ENCODE data around the gene HDAC9. TPM values are rescaled to one million over a fixed set of nuclear protein-coding genes. Genes with fewer than 3 reads are reported as not detected.
"Not testable (repeated sequence)": the region's sequence is repeated elsewhere in the genome, so short reads cannot be mapped to it uniquely, and the experiment has no call there.

Gene HDAC9
- total and polyA plus RNA-seq, 2 experiments from 2014 or later = 3.7 to 9.4 TPM

GRCh38 chr7:18962031-18962430 lies 466.5 kb downstream of the HDAC9 start:
- H3K9me3 ChIP-seq (ENCODE audit: low read depth) = no peaks in the 10 kb centered on the region
- H3K27me3 ChIP-seq = no peaks in the 10 kb centered on the region
- H3K4me2 ChIP-seq = no peak overlapping the region
- 42% methylated on average over 4 of the region's 4 CpGs for WGBS (ENCODE audit: low lambda C conversion rate, missing lambda C conversion rate)
- H3K9me2 ChIP-seq (replicated peaks; ENCODE audit: insufficient read depth) = no peaks in the 10 kb centered on the region
- no peak for DNase-seq (ENCODE audit: low spot score)
- H4K20me1 ChIP-seq (ENCODE audit: insufficient read depth, poor library complexity, severe bottlenecking) = no peaks in the 10 kb centered on the region
- no peak for TF ChIP-seq EZH2 (IDR thresholded peaks at IDR 0.05; ENCODE audit: borderline replicate concordance)
- TF ChIP-seq CTCF (IDR thresholded peaks at IDR 0.05; ENCODE audit: poor library complexity) = no peak
- TF ChIP-seq EZH2phosphoT487 (IDR thresholded peaks at IDR 0.05; ENCODE audit: low read depth, severe bottlenecking, unreplicated experiment) = no peak
- no peaks in the 10 kb centered on the region for H3K4me1 ChIP-seq (ENCODE audit: insufficient read depth)
- no peak overlapping the region for H3K27ac ChIP-seq
- H3K79me2 ChIP-seq = no peaks in the 10 kb centered on the region
- no peak overlapping the region for H3K4me3 ChIP-seq
- H2AFZ ChIP-seq = no peak overlapping the region
- no peaks in the 10 kb centered on the region for H3K36me3 ChIP-seq (replicated peaks; ENCODE audit: insufficient read depth, low read depth)

DNA sequence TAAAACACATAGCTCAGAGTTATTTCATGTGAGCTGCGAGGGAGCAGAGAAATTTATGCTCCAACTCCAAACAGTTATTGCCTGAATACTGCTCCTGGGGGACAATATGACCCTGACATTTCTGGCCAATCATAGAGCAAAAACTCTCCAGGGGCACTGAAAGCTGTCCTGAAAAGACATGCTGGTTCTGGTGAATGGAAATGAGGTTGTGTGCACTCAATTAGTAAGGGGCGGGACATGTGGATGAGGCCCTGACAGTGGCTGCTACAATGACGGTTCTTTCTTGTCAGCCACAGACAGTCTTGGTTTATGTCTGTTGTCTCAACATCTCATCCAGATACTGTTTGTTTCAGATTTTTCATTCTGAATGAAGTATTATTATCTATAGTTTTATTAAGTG lies 470.1 kb downstream of the HDAC9 start:
- TF ChIP-seq EZH2 (IDR thresholded peaks at IDR 0.05; ENCODE audit: borderline replicate concordance) (no peak), CTCF (IDR thresholded peaks at IDR 0.05; ENCODE audit: poor library complexity) (no peak), EZH2phosphoT487 (IDR thresholded peaks at IDR 0.05; ENCODE audit: low read depth, severe bottlenecking, unreplicated experiment) (no peak)
- no peak overlapping the region for H3K27ac ChIP-seq
- no peaks in the 10 kb centered on the region for H3K9me2 ChIP-seq (replicated peaks; ENCODE audit: insufficient read depth)
- H3K4me1 ChIP-seq (ENCODE audit: insufficient read depth) = no peaks in the 10 kb centered on the region
- H4K20me1 ChIP-seq (ENCODE audit: insufficient read depth, poor library complexity, severe bottlenecking) = no peaks in the 10 kb centered on the region
- no peaks in the 10 kb centered on the region for H3K27me3 ChIP-seq
- H2AFZ ChIP-seq = no peak overlapping the region
- no peaks in the 10 kb centered on the region for H3K9me3 ChIP-seq (ENCODE audit: low read depth)
- DNase-seq (ENCODE audit: low spot score) = no peak
- H3K36me3 ChIP-seq (replicated peaks; ENCODE audit: insufficient read depth, low read depth) = no peaks in the 10 kb centered on the region
- H3K4me2 ChIP-seq = no peak overlapping the region
- WGBS (ENCODE audit: low lambda C conversion rate, missing lambda C conversion rate) = 79% methylated on average over 3 of the region's 3 CpGs
- no peaks in the 10 kb centered on the region for H3K79me2 ChIP-seq
- no peak overlapping the region for H3K4me3 ChIP-seq

- DNase-seq (ENCODE audit: low spot score); H4K20me1 ChIP-seq (ENCODE audit: insufficient read depth, poor library complexity, severe bottlenecking); H3K36me3 ChIP-seq (replicated peaks; ENCODE audit: insufficient read depth, low read depth); H3K27ac ChIP-seq; H3K4me3 ChIP-seq; H3K79me2 ChIP-seq; H3K27me3 ChIP-seq; H3K4me2 ChIP-seq; H3K9me3 ChIP-seq (ENCODE audit: low read depth); H3K4me1 ChIP-seq (ENCODE audit: insufficient read depth); H3K9me2 ChIP-seq (replicated peaks; ENCODE audit: insufficient read depth); H2AFZ ChIP-seq: not testable (repeated sequence)
- 95% methylated on average over 16 of the region's 16 CpGs for WGBS (ENCODE audit: low lambda C conversion rate, missing lambda C conversion rate)
These were observed 472.2 kb downstream of the HDAC9 start for GRCh38 chr7:18967755-18968154.

GRCh38 chr7:18971839-18972238 lies 476.3 kb downstream of the HDAC9 start:
- no peaks in the 10 kb centered on the region for H3K79me2 ChIP-seq
- no peak overlapping the region for H3K27ac ChIP-seq
- H3K9me2 ChIP-seq (replicated peaks; ENCODE audit: insufficient read depth) = no peaks in the 10 kb centered on the region
- TF ChIP-seq CTCF (IDR thresholded peaks at IDR 0.05; ENCODE audit: poor library complexity) (no peak), EZH2phosphoT487 (IDR thresholded peaks at IDR 0.05; ENCODE audit: low read depth, severe bottlenecking, unreplicated experiment) (no peak), EZH2 (IDR thresholded peaks at IDR 0.05; ENCODE audit: borderline replicate concordance) (no peak)
- H3K9me3 ChIP-seq (ENCODE audit: low read depth) = no peaks in the 10 kb centered on the region
- H3K4me2 ChIP-seq = no peak overlapping the region
- no peak overlapping the region for H3K4me3 ChIP-seq
- no peaks in the 10 kb centered on the region for H3K27me3 ChIP-seq
- no peak for DNase-seq (ENCODE audit: low spot score)
- 91% methylated on average over 1 of the region's 1 CpG for WGBS (ENCODE audit: low lambda C conversion rate, missing lambda C conversion rate)
- H3K36me3 ChIP-seq (replicated peaks; ENCODE audit: insufficient read depth, low read depth) = no peaks in the 10 kb centered on the region
- H4K20me1 ChIP-seq (ENCODE audit: insufficient read depth, poor library complexity, severe bottlenecking) = no peaks in the 10 kb centered on the region
- no peak overlapping the region for H2AFZ ChIP-seq
- H3K4me1 ChIP-seq (ENCODE audit: insufficient read depth) = no peaks in the 10 kb centered on the region

All from hepatocyte (in vitro differentiated cells).